ENCODE results near the gene MAU2.
"Not testable (repeated sequence)": the region's sequence is repeated elsewhere in the genome, so short reads cannot be mapped to it uniquely, and the experiment has no call there.

The MAU2 gene

DNA sequence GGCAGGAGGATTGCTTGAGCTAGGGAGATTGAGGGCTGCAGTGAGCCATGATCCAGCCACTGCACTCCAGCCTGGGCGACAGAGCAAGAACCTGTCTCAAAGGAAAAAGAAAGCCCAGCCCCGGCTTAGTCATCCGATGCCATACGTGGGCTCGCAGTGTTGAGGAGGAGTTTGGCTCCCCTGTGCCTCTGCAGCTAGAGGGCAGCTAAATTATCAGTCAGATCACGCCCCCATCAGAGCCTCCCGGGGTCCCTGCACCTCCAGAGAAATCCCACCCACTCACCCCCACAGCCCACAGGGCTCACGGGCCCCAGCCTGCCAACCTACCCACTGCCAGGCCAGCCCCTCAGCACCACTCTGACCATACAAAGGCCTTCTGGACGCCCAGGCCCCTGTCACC, 27.6 kb downstream of the MAU2 start:
- Mint-ChIP-seq H3K9me3 (no peaks in the 10 kb centered on the region), H3K4me1 (no peaks in the 10 kb centered on the region), H3K27me3 (no peaks in the 10 kb centered on the region), H3K4me3 (no peak overlapping the region), H3K27ac (no peak overlapping the region), H3K36me3 (peaks cover 60% of the 10 kb centered on the region)
- no peak for ATAC-seq

DNA sequence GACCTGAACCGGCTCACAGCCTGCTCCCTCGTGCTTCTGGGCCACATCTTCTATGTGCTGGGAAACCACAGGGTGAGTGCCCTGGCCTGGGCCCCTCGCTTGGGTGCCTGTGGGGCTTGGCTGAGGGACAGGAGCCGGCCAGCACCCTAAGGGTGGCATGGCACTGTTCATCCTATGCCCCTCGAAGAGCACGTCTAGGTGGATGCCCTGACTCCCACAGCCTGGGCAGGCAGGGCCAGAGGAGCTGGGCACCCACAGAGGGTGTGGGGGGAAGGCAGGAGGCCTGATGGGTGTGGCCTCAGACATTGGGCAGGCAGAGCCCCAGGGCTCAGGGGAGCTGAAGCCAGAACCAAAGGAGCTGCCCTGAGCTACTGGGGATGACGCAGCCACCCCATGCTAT, 28.7 kb downstream of the MAU2 start:
- H3K27me3 Mint-ChIP-seq: no peaks in the 10 kb centered on the region
- no peak for ATAC-seq
- H3K4me1 Mint-ChIP-seq: no peaks in the 10 kb centered on the region
- peaks cover 52% of the 10 kb centered on the region for H3K36me3 Mint-ChIP-seq
- H3K9me3 Mint-ChIP-seq: no peaks in the 10 kb centered on the region
- H3K4me3 Mint-ChIP-seq: no peak overlapping the region
- H3K27ac Mint-ChIP-seq: no peak overlapping the region

DNA sequence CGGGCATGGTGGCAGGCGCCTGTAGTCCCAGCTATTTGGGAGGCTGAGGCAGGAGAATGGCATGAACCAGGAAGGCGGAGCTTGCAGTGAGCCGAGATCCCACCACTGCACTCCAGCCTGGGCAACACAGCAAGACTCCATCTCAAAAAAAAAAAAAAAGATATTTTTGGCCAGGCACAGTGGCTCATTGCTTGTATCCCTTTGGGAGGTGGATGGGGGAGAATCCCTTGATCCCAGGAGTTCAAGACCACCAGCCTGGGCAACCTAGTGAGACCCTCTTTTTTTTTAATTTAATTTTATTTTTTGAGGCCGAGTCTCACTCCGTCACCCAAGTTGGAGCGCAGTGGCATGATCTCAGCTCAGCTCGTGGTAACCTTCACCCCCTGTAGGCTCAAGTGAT, 30.1 kb downstream of the MAU2 start:
- not testable (repeated sequence) for H3K27ac Mint-ChIP-seq, H3K4me3 Mint-ChIP-seq, H3K27me3 Mint-ChIP-seq, ATAC-seq, H3K9me3 Mint-ChIP-seq, H3K4me1 Mint-ChIP-seq
- H3K36me3 Mint-ChIP-seq: peaks cover 40% of the 10 kb centered on the region

DNA sequence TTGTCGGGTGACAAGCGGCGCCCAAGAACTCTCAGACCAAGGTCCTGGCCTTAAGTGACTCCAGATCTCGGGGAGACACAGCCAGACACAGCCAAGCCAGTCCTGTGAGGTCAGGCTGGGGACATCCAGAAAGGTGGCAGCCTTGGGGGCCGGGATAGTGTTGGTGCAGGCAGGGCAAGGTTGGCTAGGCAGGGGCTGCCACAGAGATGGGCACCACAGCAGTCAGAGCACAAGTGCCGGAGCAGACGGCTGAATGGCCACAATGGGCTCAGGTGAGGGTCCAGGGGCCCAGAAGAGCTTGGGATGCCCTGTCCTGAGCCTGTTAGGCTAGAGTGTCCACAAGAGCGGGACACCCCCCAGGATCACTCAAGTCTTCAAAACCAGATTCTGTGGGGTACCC, 32.2 kb downstream of the MAU2 start:
- Mint-ChIP-seq H3K4me1 (no peaks in the 10 kb centered on the region), H3K27me3 (no peaks in the 10 kb centered on the region), H3K4me3 (no peak overlapping the region), H3K27ac (no peak overlapping the region), H3K36me3 (peaks cover 31% of the 10 kb centered on the region), H3K9me3 (no peaks in the 10 kb centered on the region)
- no peak for ATAC-seq

DNA sequence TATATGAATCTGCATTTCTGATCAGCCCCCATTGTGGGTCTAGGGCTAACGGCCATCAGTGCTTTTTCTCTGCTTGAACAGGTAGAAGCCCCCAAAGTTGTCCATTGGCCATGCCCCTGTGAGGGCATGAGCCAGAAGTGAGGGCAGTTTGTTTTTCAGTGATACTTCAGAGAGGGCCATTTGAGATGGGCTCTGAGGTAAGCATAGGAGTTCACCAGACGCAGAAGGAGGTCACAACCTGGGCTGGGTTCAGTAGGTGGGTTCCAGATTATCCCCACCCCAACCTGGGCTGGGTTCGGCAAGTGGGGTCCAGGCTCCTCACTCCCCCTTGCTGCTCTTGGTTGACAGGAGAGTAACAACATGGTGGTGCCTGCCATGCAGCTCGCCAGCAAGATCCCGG, 33.4 kb downstream of the MAU2 start:
- Mint-ChIP-seq H3K4me3 (no peak overlapping the region), H3K27me3 (no peaks in the 10 kb centered on the region), H3K4me1 (no peaks in the 10 kb centered on the region), H3K9me3 (no peaks in the 10 kb centered on the region), H3K27ac (no peak overlapping the region), H3K36me3 (peaks cover 32% of the 10 kb centered on the region)
- no peak for ATAC-seq

DNA sequence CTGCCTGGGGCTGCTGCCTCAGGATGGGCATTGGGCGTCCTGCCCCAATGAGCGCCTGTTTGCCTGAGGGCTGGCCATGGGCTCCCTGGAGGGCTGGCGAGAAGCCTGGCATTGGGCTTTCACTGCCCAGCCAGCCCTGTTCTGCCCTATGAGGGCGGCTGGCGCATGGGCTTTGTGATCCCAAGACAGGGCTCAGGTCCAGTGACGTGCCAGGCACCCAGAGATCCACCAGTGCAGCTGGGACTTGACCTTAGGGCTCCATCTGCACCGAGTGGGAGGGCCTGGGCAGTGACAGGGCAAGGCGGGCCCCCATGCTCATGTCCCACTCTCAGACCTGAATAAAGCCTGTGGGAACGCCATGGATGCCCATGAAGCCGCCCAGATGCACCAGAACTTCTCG, 34.3 kb downstream of the MAU2 start:
- no peak overlapping the region for H3K4me3 Mint-ChIP-seq
- H3K27ac Mint-ChIP-seq: no peak overlapping the region
- no peak for ATAC-seq
- H3K9me3 Mint-ChIP-seq: no peaks in the 10 kb centered on the region
- no peaks in the 10 kb centered on the region for H3K27me3 Mint-ChIP-seq
- peaks cover 25% of the 10 kb centered on the region for H3K36me3 Mint-ChIP-seq
- no peaks in the 10 kb centered on the region for H3K4me1 Mint-ChIP-seq

DNA sequence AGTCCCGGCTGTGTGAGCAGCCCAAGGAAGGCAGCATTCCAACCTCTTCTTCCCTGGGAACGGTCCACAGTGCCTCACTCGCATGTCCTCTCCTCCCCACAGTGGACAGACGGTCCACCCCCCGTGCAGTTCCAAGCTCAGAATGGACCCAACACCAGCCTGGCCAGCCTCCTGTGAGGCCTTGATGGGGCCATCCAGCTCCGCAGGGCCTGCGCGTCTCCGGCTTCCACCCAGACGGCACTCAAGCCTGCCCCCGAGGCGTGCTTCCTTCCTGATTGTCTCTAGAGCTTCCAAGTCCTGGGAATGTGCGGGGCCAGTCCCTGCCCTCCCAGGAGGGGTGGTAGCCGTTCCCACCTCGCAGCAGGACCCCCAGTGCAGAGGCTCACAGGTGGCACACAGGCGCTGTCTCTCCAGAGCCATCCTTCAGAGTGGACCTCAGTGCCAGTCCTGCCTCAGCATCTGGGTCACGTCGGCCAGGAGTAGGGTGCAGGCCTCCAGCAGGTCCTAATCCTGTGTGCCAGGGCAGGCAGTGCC, 35.0 kb downstream of the MAU2 start:
- Mint-ChIP-seq H3K36me3 (peaks cover 25% of the 10 kb centered on the region), H3K9me3 (no peaks in the 10 kb centered on the region), H3K27ac (no peak overlapping the region)

GRCh38 chr19:19356500-19356899, 35.9 kb downstream of the MAU2 start:
- no peak overlapping the region for H3K27ac Mint-ChIP-seq

More for the DNA sequence above, 35.0 kb downstream of the MAU2 start:
- Mint-ChIP-seq H3K4me1 (peaks cover under 1% of the 10 kb centered on the region), H3K4me3 (no peak overlapping the region), H3K27me3 (no peaks in the 10 kb centered on the region)
- no peak for ATAC-seq

DNA sequence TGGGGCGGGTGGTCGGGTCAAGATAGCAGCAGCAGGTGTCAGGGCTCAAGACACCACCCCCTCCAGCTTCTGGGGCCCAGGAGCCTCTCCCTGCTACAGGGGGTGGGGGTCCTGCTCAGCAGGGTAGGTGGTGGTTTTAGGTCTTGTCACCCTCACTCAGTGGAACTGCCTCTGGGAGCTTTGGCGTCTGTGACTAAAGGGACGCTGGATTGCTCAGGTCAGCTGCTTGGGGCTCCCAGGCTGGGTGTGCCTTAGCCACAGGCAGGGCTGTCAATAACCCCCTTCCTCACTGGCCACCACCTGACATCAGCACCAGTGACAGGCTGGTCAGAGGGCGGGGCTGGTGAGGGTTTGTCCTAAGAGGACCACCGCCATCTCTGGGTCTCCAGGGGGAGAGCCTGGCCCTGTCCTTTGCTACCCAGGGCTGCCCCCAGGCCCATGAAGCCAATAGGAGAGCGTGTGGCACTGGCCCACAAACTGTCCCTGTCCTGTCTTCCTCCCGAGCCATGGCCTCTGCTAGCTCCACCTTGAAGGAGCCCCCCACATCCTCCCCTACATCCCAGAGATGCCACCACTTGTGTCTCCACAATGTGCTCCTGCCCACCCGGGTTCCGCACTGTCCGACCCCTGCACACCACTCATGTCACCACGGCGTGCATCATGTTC, 36.4 kb downstream of the MAU2 start:
- H3K27ac Mint-ChIP-seq: no peak overlapping the region

More at GRCh38 chr19:19356500-19356899, 35.9 kb downstream of the MAU2 start:
- H3K27me3 Mint-ChIP-seq: no peaks in the 10 kb centered on the region
- ATAC-seq: no peak
- H3K4me1 Mint-ChIP-seq: peaks cover 9% of the 10 kb centered on the region
- no peaks in the 10 kb centered on the region for H3K9me3 Mint-ChIP-seq
- peaks cover 25% of the 10 kb centered on the region for H3K36me3 Mint-ChIP-seq
- no peak overlapping the region for H3K4me3 Mint-ChIP-seq

GRCh38 chr19:19361075-19361594, 40.5 kb downstream of the MAU2 start:
- H3K9me3 Mint-ChIP-seq: no peaks in the 10 kb centered on the region
- H3K36me3 Mint-ChIP-seq: peaks cover 13% of the 10 kb centered on the region
- ATAC-seq: peak; percentile 82
- no peaks in the 10 kb centered on the region for H3K27me3 Mint-ChIP-seq
- peak overlapping the region; percentile 56 for H3K4me3 Mint-ChIP-seq
- H3K27ac Mint-ChIP-seq: peak overlapping the region; percentile 81
- peaks cover 24% of the 10 kb centered on the region for H3K4me1 Mint-ChIP-seq

More for the DNA sequence above, 36.4 kb downstream of the MAU2 start:
- H3K4me1 Mint-ChIP-seq: peaks cover 14% of the 10 kb centered on the region
- no peak overlapping the region for H3K4me3 Mint-ChIP-seq
- H3K27me3 Mint-ChIP-seq: no peaks in the 10 kb centered on the region
- ATAC-seq: no peak
- no peaks in the 10 kb centered on the region for H3K9me3 Mint-ChIP-seq
- H3K36me3 Mint-ChIP-seq: peaks cover 23% of the 10 kb centered on the region

- no peak for ATAC-seq
- Mint-ChIP-seq H3K36me3 (peaks cover 12% of the 10 kb centered on the region), H3K9me3 (no peaks in the 10 kb centered on the region), H3K4me1 (peaks cover 31% of the 10 kb centered on the region), H3K27ac (peak overlapping the region; percentile 81), H3K27me3 (no peaks in the 10 kb centered on the region), H3K4me3 (no peak overlapping the region)
These were observed 41.4 kb downstream of the MAU2 start for GRCh38 chr19:19362075-19362474.

GRCh38 chr19:19366434-19367396, 46.1 kb downstream of the MAU2 start:
- Mint-ChIP-seq H3K9me3 (no peaks in the 10 kb centered on the region), H3K4me3 (peak overlapping the region; percentile 20), H3K27ac (peak overlapping the region; percentile 55), H3K27me3 (no peaks in the 10 kb centered on the region), H3K36me3 (no peaks in the 10 kb centered on the region), H3K4me1 (peaks cover 21% of the 10 kb centered on the region)
- ATAC-seq: peak; percentile 92

DNA sequence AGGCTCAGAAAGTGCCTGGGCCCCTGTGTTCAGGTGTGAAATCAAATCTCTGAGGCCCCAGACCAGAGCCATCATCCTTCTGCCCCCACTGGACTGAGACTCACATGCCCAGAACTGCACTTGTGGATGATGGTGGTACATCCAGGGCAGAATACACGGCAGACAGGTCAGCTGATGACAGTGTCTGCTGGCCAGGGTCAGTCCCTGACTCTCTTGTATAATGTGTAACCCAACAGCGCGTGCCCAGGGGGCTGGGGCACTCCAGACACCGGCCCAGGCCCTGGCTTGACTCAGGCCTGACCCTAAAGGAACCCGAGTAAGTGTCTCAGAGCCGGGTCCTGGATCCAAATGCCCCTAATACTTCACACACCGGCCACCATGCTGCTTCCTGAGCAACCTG, 47.5 kb downstream of the MAU2 start:
- no peak for ATAC-seq
- no peak overlapping the region for H3K27ac Mint-ChIP-seq
- H3K27me3 Mint-ChIP-seq: no peaks in the 10 kb centered on the region
- H3K9me3 Mint-ChIP-seq: no peaks in the 10 kb centered on the region
- H3K4me1 Mint-ChIP-seq: peaks cover 21% of the 10 kb centered on the region
- H3K36me3 Mint-ChIP-seq: no peaks in the 10 kb centered on the region
- no peak overlapping the region for H3K4me3 Mint-ChIP-seq

DNA sequence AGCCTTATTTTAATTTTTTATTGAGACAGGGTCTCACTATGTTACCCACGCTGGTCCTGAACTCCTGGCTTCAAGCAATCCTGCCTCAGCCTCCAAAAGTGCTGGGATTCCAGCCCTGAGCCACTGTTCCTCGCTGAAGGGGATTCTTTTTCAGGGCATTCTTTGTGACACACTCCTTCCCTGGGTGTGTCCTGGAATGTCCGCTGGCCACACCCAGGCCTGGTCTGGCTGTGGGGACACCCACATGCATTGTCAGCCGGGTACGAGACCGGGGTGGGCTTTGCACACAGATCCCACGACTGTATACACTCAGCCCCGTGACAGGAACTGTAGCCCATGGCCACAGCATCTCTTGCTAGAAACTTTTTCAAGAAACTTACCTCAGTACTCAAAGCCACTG, 50.4 kb downstream of the MAU2 start:
- no peaks in the 10 kb centered on the region for H3K9me3 Mint-ChIP-seq
- H3K4me1 Mint-ChIP-seq: peaks cover 17% of the 10 kb centered on the region
- H3K4me3 Mint-ChIP-seq: no peak overlapping the region
- no peaks in the 10 kb centered on the region for H3K27me3 Mint-ChIP-seq
- no peak overlapping the region for H3K27ac Mint-ChIP-seq
- no peak for ATAC-seq
- H3K36me3 Mint-ChIP-seq: no peaks in the 10 kb centered on the region

DNA sequence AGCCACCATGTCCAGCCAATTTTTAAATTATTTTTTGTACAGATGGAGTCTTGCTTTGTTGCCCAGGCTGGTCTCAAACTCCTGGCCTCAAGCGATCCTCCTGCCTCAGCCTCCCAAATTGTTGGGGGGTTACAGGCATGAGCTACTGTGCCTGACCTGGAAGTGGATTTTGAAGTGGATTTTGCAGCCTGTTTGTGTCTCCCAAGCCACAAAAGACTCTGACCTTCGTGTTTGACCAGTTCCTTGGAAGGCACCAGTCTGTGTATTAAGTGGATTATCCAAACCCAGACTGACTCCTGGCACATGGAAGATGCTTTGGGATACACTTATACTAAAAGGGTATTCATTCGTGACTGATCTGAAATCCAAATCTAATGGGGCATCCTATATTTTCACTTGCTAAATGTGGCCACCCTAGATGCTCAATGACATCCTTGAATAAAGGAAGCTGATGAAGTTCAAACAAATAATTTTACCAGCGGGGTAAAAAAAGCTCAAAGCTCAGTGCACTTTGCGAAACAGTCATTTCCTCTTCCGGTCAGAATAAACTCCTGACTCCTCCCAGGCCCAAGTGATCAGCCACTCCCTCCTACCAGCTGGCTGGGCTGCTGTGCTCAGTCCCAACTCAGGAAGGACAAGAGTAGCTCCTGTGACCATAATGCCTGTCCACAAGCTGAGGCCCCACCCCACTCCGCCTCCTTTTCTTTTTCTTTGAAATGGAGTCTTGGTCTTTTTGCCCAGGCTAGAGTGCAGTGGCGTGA, 52.2 kb downstream of the MAU2 start:
- Mint-ChIP-seq H3K36me3 (no peaks in the 10 kb centered on the region), H3K4me3 (peak overlapping the region; percentile 38), H3K27me3 (no peaks in the 10 kb centered on the region)

More for the DNA sequence above, 52.2 kb downstream of the MAU2 start:
- Mint-ChIP-seq H3K4me1 (peaks cover 9% of the 10 kb centered on the region), H3K9me3 (no peaks in the 10 kb centered on the region), H3K27ac (peak overlapping the region; percentile 83)
- ATAC-seq: peak; percentile 98
